H1 (cell line): ENCODE data around the gene MMP19. TPM values are rescaled to one million over a fixed set of nuclear protein-coding genes. Genes with fewer than 3 reads are reported as not detected.

Source experiments
- CTCF ChIA-PET: fragments of 300-600 bp; sonication (Branson Sonifier 250); formaldehyde crosslinking; loops from one replicate; lab custom pipeline; 2021; ENCODE audit not compliant: partially characterized antibody; lab: Charles Lee
- POLR2A ChIA-PET: fragments of 300-600 bp; sonication (Branson Sonifier 250); formaldehyde crosslinking; loops from one replicate; lab custom pipeline; 2021; ENCODE audit warnings: inconsistent platforms; ENCODE audit not compliant: partially characterized antibody; lab: Charles Lee
- DNase-seq, 2 experiments: peaks; one replicate each; pipeline versions ENCODE4 v3.0.0 to v3.0.0-alpha.2; 2010 to 2022; ENCODE audit warnings: low spot score in 2 of 2, low read depth in 1 of 2, mixed read lengths in 1 of 2
- FAIRE-seq: peaks from 2 replicates; lab custom pipeline; 2011; peaks lifted over from hg19 to GRCh38; lab: Jason Lieb, UNC
- H2AFZ ChIP-seq: 2 replicates; pipeline ENCODE4 v1.8.1; 2012; ENCODE audit warnings: low read length, inconsistent platforms
- H2AK5ac ChIP-seq: 2 replicates; pipeline ENCODE4 v1.6.1; 2013; ENCODE audit warnings: low read depth, low read length
- H2BK120ac ChIP-seq: replicated peaks from 2 replicates; pipeline ENCODE3; 2013; ENCODE audit warnings: low read depth, low read length, inconsistent platforms
- H2BK12ac ChIP-seq: 2 replicates; pipeline ENCODE4 v1.6.1; 2013; ENCODE audit warnings: low read depth, low read length
- H2BK15ac ChIP-seq: 2 replicates; pipeline ENCODE4 v1.6.1; 2013; ENCODE audit warnings: low read length
- H2BK20ac ChIP-seq: 2 replicates; pipeline ENCODE4 v1.6.1; 2013; ENCODE audit warnings: low read length
- H2BK5ac ChIP-seq: 2 replicates; pipeline ENCODE4 v1.6.1; 2013; ENCODE audit warnings: low read depth, low read length
- H3K14ac ChIP-seq: 2 replicates; pipeline ENCODE4 v1.6.1; 2013; ENCODE audit warnings: inconsistent platforms; ENCODE audit not compliant: insufficient read length
- H3K18ac ChIP-seq: 2 replicates; pipeline ENCODE4 v1.6.1; 2013; ENCODE audit warnings: low read length; ENCODE audit errors: extremely low read depth
- H3K23ac ChIP-seq: 2 replicates; pipeline ENCODE4 v1.6.1; 2013; ENCODE audit warnings: inconsistent platforms; ENCODE audit not compliant: insufficient read length
- H3K23me2 ChIP-seq: 2 replicates; pipeline ENCODE4 v1.6.1; 2013; ENCODE audit warnings: low read depth, low read length
- H3K27ac ChIP-seq: 2 replicates; pipeline ENCODE4 v1.6.1; 2011; ENCODE audit warnings: low read depth, low read length, inconsistent platforms
- H3K27me3 ChIP-seq, 4 experiments: replicated peaks in 1 of 4; 1 replicate in 1 of 4; 2 replicates in 3 of 4; pipeline versions ENCODE4 v1.6.1 to v1.8.1; 2011 to 2013; ENCODE audit warnings: low read length in 3 of 4, mild to moderate bottlenecking in 3 of 4, inconsistent platforms in 2 of 4, mixed read lengths in 2 of 4, moderate library complexity in 1 of 4; ENCODE audit not compliant: control insufficient read depth in 3 of 4, insufficient read depth in 3 of 4; ENCODE audit errors: extremely low read depth in 1 of 4
- H3K36me3 ChIP-seq, 4 experiments: 2 replicates each; pipeline versions ENCODE4 v1.6.1 to v1.8.1; 2011 to 2013; ENCODE audit warnings: mild to moderate bottlenecking in 4 of 4, low read length in 3 of 4, moderate library complexity in 2 of 4, control low read depth in 1 of 4, inconsistent platforms in 1 of 4; ENCODE audit not compliant: insufficient read depth in 4 of 4, control insufficient read depth in 2 of 4
- H3K4ac ChIP-seq: replicated peaks from 2 replicates; pipeline ENCODE3; 2013; ENCODE audit warnings: low read length, low read depth, mixed read lengths, inconsistent platforms; ENCODE audit not compliant: insufficient read length
- H3K4me1 ChIP-seq, 4 experiments: replicated peaks in 1 of 4; 1 replicate in 1 of 4; 2 replicates in 3 of 4; pipeline versions ENCODE4 v1.6.1 to v1.8.1; 2011 to 2013; ENCODE audit warnings: low read length in 3 of 4, inconsistent platforms in 2 of 4, mixed read lengths in 1 of 4; ENCODE audit not compliant: insufficient read depth in 4 of 4, control insufficient read depth in 3 of 4
- H3K4me2 ChIP-seq, 2 experiments: 2 replicates each; pipeline versions ENCODE4 v1.6.1 to v1.8.1; 2011 to 2013; ENCODE audit warnings: low read depth in 2 of 2, low read length in 2 of 2, control low read depth in 1 of 2, inconsistent platforms in 1 of 2, mild to moderate bottlenecking in 1 of 2; ENCODE audit not compliant: insufficient read depth in 1 of 2
- H3K4me3 ChIP-seq, 4 experiments: fragments of 200-600, 300-600 bp in 1 of 4; sonication (generic), shearing (Covaris generic), sonication (Bioruptor Twin) in 1 of 4; 2 replicates each; pipeline versions ENCODE4 v1.5.1 to v1.8.1; 2011 to 2016; ENCODE audit warnings: low read length in 4 of 4, low read depth in 3 of 4, control low read depth in 2 of 4, inconsistent platforms in 2 of 4, mild to moderate bottlenecking in 2 of 4, mixed read lengths in 1 of 4, moderate library complexity in 1 of 4; ENCODE audit not compliant: insufficient read depth in 2 of 4; ENCODE audit errors: extremely low read depth in 1 of 4
- H3K56ac ChIP-seq: replicated peaks from 2 replicates; pipeline ENCODE3; 2013; ENCODE audit warnings: low read depth, mild to moderate bottlenecking, mixed read lengths, low read length, inconsistent platforms; ENCODE audit not compliant: insufficient read length
- H3K79me1 ChIP-seq: 2 replicates; pipeline ENCODE4 v1.6.1; 2013; ENCODE audit warnings: low read depth, low read length, control low read depth
- H3K79me2 ChIP-seq, 2 experiments: 2 replicates each; pipeline versions ENCODE4 v1.6.1 to v1.8.1; 2012 to 2013; ENCODE audit warnings: low read length in 2 of 2, mild to moderate bottlenecking in 2 of 2, inconsistent platforms in 1 of 2; ENCODE audit not compliant: insufficient read depth in 2 of 2, control insufficient read depth in 1 of 2
- H3K9ac ChIP-seq, 4 experiments: replicated peaks in 1 of 4; 1 replicate in 1 of 4; 2 replicates in 3 of 4; pipeline versions ENCODE4 v1.6.1 to v1.8.1; 2011 to 2013; ENCODE audit warnings: low read depth in 3 of 4, low read length in 3 of 4, control low read depth in 2 of 4, mild to moderate bottlenecking in 2 of 4, moderate library complexity in 2 of 4, inconsistent platforms in 1 of 4; ENCODE audit errors: extremely low read depth in 1 of 4
- H3K9me3 ChIP-seq, 2 experiments: 2 replicates each; pipeline versions ENCODE4 v1.6.1 to v1.8.1; 2012 to 2013; ENCODE audit warnings: mild to moderate bottlenecking in 2 of 2, moderate library complexity in 2 of 2, control low read depth in 1 of 2, inconsistent platforms in 1 of 2, low read depth in 1 of 2, low read length in 1 of 2, mixed read lengths in 1 of 2; ENCODE audit not compliant: insufficient read depth in 2 of 2
- H4K20me1 ChIP-seq, 2 experiments: replicated peaks in 1 of 2; 2 replicates each; pipeline versions ENCODE3 to v1.8.1; 2011 to 2013; ENCODE audit warnings: inconsistent platforms in 2 of 2, low read length in 2 of 2, mild to moderate bottlenecking in 1 of 2; ENCODE audit not compliant: insufficient read depth in 2 of 2, control insufficient read depth in 1 of 2
- H4K5ac ChIP-seq: 2 replicates; pipeline ENCODE4 v1.6.1; 2013; ENCODE audit warnings: low read length, low read depth, mixed read lengths, inconsistent platforms; ENCODE audit not compliant: insufficient read length
- H4K8ac ChIP-seq: 2 replicates; pipeline ENCODE4 v1.8.0; 2013; ENCODE audit warnings: mild to moderate bottlenecking, moderate library complexity, low read length, inconsistent platforms; ENCODE audit not compliant: insufficient read depth; ENCODE audit errors: extremely low read depth
- H4K91ac ChIP-seq: replicated peaks from 2 replicates; pipeline ENCODE3; 2013; ENCODE audit warnings: low read length, mixed read lengths, inconsistent platforms; ENCODE audit not compliant: insufficient read length
- CHD2 ChIP-seq: IDR thresholded peaks from 2 replicates; pipeline ENCODE4 v1.6.1; 2012; ENCODE audit warnings: low read length, improper control_type of control experiment
- CREB1 ChIP-seq: IDR thresholded peaks from 2 replicates; pipeline ENCODE4 v1.6.1; 2012; ENCODE audit warnings: inconsistent platforms
- E2F6 ChIP-seq: IDR thresholded peaks from 2 replicates; pipeline ENCODE4 v1.6.1; 2012; ENCODE audit warnings: inconsistent platforms
- GTF2F1 ChIP-seq: IDR thresholded peaks from 2 replicates; pipeline ENCODE4 v1.6.1; 2012; ENCODE audit warnings: low read depth, low read length, improper control_type of control experiment, borderline replicate concordance
- MAX ChIP-seq: IDR thresholded peaks from 2 replicates; pipeline ENCODE4 v1.6.1; 2012; ENCODE audit warnings: inconsistent platforms
- NANOG ChIP-seq: IDR thresholded peaks from 2 replicates; pipeline ENCODE4 v1.6.1; 2011; ENCODE audit warnings: low read length, low read depth, mild to moderate bottlenecking, inconsistent platforms; ENCODE audit not compliant: insufficient read depth, poor library complexity, severe bottlenecking
- POLR2AphosphoS5 ChIP-seq: IDR thresholded peaks from 2 replicates; pipeline ENCODE4 v1.6.1; 2011; ENCODE audit warnings: low read depth, low read length
- RXRA ChIP-seq: IDR thresholded peaks from 2 replicates; pipeline ENCODE4 v1.6.1; 2011; ENCODE audit warnings: low read depth, mild to moderate bottlenecking, low read length, moderate library complexity; ENCODE audit not compliant: insufficient read depth
- SAP30 ChIP-seq: fragments of 300-600 bp; sonication (generic); IDR thresholded peaks from 2 replicates; pipeline ENCODE4 v1.7.1; 2012; ENCODE audit warnings: low read length, moderate library complexity, mild to moderate bottlenecking, inconsistent platforms; ENCODE audit not compliant: insufficient read depth, insufficient replicate concordance
- SIX5 ChIP-seq: IDR thresholded peaks from 2 replicates; pipeline ENCODE4 v1.6.1; 2011; ENCODE audit warnings: mild to moderate bottlenecking, low read depth, low read length
- TCF12 ChIP-seq: IDR thresholded peaks from 2 replicates; pipeline ENCODE4 v1.6.1; 2011; ENCODE audit warnings: low read depth, mild to moderate bottlenecking, low read length
- whole genome bisulfite sequencing, 2 experiments: shearing (Covaris generic) in 1 of 2; methylation state at CpG; one replicate each; pipeline versions ENCODE4 v1.1.6 to v1.1.7; 2013 to 2015; ENCODE audit warnings: low lambda C conversion rate in 2 of 2, mixed read lengths in 2 of 2, inconsistent platforms in 1 of 2, low coverage in 1 of 2, missing lambda C conversion rate in 1 of 2; ENCODE audit not compliant: insufficient replicate concordance in 2 of 2, insufficient coverage in 1 of 2, insufficient read length in 1 of 2; ENCODE audit errors: extremely low coverage in 1 of 2, missing lambda C conversion rate in 1 of 2; 5-methylcytosine and 5-hydroxymethylcytosine counted together
- polyA plus RNA-seq, 7 experiments: library from polyadenylated mRNA; depleted of rRNA in 3 of 7; stranded (reverse) in 5 of 7; unstranded in 2 of 7; fragments of >200 nt in 5 of 7; fragments of 200-250 nt in 2 of 7; gene quantifications; 1 replicate in 5 of 7; 2 replicates in 1 of 7; 4 replicates in 1 of 7; pipeline versions ENCODE4 v1.2.1 to v1.2.3, GENCODE V29; 2011 to 2013; ENCODE audit warnings: missing spikeins in 2 of 7, mixed read lengths in 2 of 7
- total RNA-seq: library from RNA; stranded (reverse); fragmentation: NEBNext Ultra II Directional; extraction: Animal tissue kit (Norgen Biotek cat#: 25700); gene quantifications from 2 replicates; pipeline ENCODE4 v1.2.1, GENCODE V29; 2021

MMP19 gene
- total and polyA plus RNA-seq, 2 of the 8 experiments (the other 6 are each of a cell fraction or from before 2014, with no cell fraction given) = 2.7 to 3.3 TPM

GRCh38 chr12:55839345-55840140 lies 3.2 kb downstream of the MMP19 start:
- Histone ChIP-seq H2AFZ (no peak overlapping the region), H3K18ac (no peak overlapping the region), H2BK5ac (no peak overlapping the region), H2BK12ac (no peak overlapping the region), H2AK5ac (no peak overlapping the region), H3K79me1 (no peaks in the 10 kb centered on the region), H3K23ac (no peak overlapping the region), H3K56ac (no peak overlapping the region), H3K4me3 (no peak overlapping the region), H3K14ac (no peak overlapping the region), H3K4me1 (peaks cover 0 to 8% (median 2%) of the 10 kb centered on the region in 4 experiments; a peak in 4 of 7 replicates), H3K4ac (no peak overlapping the region), H3K4me2 (no peak overlapping the region), H2BK20ac (no peak overlapping the region), H4K8ac (peak overlapping the region; percentile 62; the same call in 1 of the 2 replicates), H3K9ac (no peak overlapping the region), H3K27ac (no peak overlapping the region), H3K9me3 (no peaks in the 10 kb centered on the region), H2BK15ac (no peak overlapping the region), H4K20me1 (no peaks in the 10 kb centered on the region), H3K23me2 (no peaks in the 10 kb centered on the region), H2BK120ac (no peak overlapping the region), H3K36me3 (no peaks in the 10 kb centered on the region), H4K5ac (no peak overlapping the region), H3K79me2 (no peaks in the 10 kb centered on the region), H4K91ac (no peak overlapping the region), H3K27me3 (no peaks in the 10 kb centered on the region)
- no peak for FAIRE-seq
- CTCF ChIA-PET = interaction anchor here (0.6 to 1.1 kb wide), 5 partner anchors 17 to 155 kb away, joined by 3 to 5 read pairs (median 3); no protein-coding TSS in a partner anchor
- DNase-seq = no peak
- POLR2A ChIA-PET = interaction anchor here (7.3 kb wide), 1 partner anchor 9 kb away, joined by 82 read pairs; the partner anchor contains the start of gene DNAJC14
- no peak for TF ChIP-seq POLR2AphosphoS5
- no peak for TF ChIP-seq SAP30
- no peak for TF ChIP-seq CREB1
- TF ChIP-seq SIX5 = no peak
- TF ChIP-seq E2F6 = no peak
- no peak for TF ChIP-seq TCF12
- no peak for TF ChIP-seq GTF2F1
- no peak for TF ChIP-seq RXRA
- no peak for TF ChIP-seq CHD2
- no peak for TF ChIP-seq NANOG
- no peak for TF ChIP-seq MAX
- WGBS, 2 experiments = 95% methylated on average over 11 of the region's 11 CpGs; no CpG with 5 or more reads in 1 of the 2 experiments
